NCI-H1930 (cell line): ENCODE data around the gene TP53.
A peak's percentile ranks its signal among the peaks of the same experiment; 100 is the strongest.
"Not testable (repeated sequence)": the region's sequence is repeated elsewhere in the genome, so short reads cannot be mapped to it uniquely, and the experiment has no call there.

Source experiments
- DNase-seq, 2 experiments: peaks; one replicate each; lab custom pipeline; 2025; lab: John Stamatoyannopoulos, UW

The TP53 gene

DNA sequence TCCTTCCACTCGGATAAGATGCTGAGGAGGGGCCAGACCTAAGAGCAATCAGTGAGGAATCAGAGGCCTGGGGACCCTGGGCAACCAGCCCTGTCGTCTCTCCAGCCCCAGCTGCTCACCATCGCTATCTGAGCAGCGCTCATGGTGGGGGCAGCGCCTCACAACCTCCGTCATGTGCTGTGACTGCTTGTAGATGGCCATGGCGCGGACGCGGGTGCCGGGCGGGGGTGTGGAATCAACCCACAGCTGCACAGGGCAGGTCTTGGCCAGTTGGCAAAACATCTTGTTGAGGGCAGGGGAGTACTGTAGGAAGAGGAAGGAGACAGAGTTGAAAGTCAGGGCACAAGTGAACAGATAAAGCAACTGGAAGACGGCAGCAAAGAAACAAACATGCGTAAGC lies 12.4 kb downstream of the TP53 start:
- DNase-seq: no peak

GRCh38 chr17:7673239-7673638 lies 14.1 kb downstream of the TP53 start:
- no peak for DNase-seq

- DNase-seq: no peak
Observed at GRCh38 chr17:7668482-7668881, 18.8 kb downstream of the TP53 start.

GRCh38 chr17:7667656-7668406 lies 19.5 kb downstream of the TP53 start:
- no peak for DNase-seq

DNA sequence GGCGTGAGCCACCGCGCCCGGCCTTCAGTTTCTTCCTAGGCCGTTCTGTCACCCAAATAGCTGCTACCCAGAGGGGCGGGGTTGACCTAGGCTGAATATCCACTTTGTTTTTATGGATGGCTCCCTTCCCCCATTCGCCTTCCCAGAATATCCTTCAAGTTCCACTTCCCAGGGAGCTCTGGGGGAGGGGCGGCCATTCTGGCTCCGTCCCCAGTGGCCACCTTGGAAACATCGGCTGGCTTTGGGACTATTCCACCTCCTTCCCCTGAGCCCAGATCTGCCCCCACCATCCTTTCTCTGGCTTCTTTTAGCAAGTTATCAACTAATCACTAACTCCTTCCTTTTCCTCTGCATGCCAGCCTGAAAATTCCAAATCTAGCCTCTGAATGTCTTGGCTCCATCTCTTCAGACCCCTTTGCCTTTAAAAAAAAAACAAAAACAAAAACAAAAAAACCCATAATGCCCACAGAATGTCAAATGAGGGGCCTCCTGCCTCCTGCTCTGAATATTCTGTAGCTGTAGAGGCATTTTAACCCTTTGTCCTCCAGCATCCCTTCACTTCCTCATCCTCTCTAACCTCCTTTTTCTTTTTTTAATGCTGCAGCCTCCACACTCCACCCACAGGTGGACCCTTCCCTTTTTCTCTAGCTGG lies 30.2 kb downstream of the TP53 start:
- no peak for DNase-seq

DNA sequence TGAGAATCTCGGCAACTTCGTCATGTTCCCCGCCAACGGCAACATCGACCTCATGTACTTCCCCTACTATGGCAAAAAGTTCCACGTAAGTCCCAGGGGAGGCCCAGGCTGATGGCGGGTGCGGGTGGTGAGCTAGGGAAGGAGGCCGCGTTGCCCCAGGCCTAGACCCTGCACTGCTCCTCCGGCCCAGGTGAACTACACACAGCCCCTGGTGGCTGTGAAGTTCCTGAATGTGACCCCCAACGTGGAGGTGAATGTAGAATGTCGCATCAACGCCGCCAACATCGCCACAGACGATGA lies 31.8 kb downstream of the TP53 start:
- no peak for DNase-seq

- no peak for DNase-seq
Observed at GRCh38 chr17:7654832-7655540, 32.3 kb downstream of the TP53 start.

GRCh38 chr17:7652388-7653356 lies 34.6 kb downstream of the TP53 start:
- DNase-seq: no peak

DNA sequence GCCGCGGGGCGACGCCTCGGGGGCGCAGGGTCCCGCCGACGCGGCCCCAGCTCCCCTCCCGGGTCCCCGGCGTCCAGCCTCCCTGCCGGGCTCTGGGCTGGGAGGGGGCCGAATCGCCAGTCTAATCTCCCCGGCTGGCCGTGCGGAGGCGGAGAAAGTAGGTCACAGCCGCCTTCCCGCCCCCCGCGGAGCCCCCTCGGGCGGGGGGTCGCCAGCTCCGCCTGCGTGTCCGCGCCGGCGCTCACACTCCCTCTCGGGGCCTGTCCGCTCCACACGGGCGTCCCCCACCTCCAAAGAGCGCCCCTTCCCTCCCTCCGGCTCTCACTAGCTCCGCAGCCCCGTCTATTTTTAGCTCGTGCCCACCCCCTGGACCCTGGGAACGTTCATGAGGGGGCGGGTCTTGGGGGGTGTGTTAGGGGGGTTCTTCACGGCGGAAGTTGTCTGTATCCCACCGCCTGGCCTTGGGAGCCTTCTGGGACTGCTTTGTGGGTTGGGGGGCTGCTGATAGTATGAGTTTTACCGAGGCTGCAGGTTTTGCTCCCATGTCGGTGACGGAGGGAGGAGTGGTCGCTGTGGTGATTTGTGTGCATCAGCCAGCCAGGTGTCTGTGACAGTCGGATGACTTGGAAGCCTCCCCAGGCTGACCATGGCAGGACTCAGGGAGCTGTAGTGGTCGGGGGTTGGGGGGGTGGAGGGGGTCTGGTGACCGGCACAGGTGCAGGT lies 35.5 kb downstream of the TP53 start:
- DNase-seq: no peak

DNA sequence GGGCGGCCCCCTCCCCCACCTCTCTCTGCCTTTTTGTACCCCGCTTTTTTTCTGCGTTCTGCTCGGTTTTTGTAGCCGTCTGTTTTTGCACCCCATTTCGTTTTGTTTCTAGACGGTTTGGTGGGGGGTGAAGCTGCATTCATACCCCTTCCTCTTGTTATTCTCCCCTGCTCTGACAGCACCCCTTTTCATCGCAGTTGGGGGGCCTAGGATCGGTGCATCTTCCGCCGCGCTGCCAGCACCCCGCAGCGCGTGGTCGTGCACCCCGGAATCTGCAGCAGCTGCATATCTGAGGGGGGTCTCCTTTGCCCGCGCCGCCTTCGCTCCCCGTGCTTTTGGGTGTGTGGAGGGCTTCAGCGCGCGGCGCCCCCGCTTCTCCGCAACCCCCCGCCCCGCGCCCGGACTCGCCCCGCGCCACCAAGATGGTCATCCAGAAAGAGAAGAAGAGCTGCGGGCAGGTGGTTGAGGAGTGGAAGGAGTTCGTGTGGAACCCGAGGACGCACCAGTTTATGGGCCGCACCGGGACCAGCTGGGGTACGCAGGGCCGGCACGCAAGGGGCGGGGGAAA lies 36.1 kb downstream of the TP53 start:
- DNase-seq: no peak

- DNase-seq: peak in 1 of 2 experiments; percentile 32
Observed at GRCh38 chr17:7650509-7651096, 36.7 kb downstream of the TP53 start, which contains the start of gene ATP1B2. TSS of gene ATP1B2 (plus strand) at chr17:7650926. CDS start at chr17:7651519, 593 bp downstream.

DNA sequence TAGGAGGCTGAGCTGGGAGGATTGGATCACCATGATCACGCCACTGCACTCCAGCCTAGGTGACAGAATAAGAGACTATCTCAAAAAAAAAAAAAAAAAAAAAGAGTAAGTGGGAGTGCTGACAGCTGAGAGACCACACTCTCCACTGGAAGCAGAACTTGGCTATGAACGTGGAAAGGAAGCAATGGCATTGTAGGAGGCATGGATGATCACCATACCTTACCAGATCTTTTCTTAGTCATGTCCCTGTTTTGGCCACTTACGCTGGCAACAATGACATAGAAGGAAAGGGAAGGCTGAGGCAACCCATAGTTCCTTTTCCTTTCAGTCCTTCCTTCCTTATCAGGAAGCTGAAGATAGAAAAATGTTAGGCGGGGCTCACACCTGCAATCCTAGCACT lies 40.3 kb downstream of the TP53 start:
- no peak for DNase-seq

GRCh38 chr17:7646457-7646856 lies 40.8 kb downstream of the TP53 start:
- DNase-seq: no peak

GRCh38 chr17:7644775-7645174 lies 42.5 kb downstream of the TP53 start:
- no peak for DNase-seq

GRCh38 chr17:7641635-7642034 lies 45.7 kb downstream of the TP53 start:
- DNase-seq: not testable (repeated sequence)

- DNase-seq: no peak
Observed at GRCh38 chr17:7640783-7641182, 46.5 kb downstream of the TP53 start.

DNA sequence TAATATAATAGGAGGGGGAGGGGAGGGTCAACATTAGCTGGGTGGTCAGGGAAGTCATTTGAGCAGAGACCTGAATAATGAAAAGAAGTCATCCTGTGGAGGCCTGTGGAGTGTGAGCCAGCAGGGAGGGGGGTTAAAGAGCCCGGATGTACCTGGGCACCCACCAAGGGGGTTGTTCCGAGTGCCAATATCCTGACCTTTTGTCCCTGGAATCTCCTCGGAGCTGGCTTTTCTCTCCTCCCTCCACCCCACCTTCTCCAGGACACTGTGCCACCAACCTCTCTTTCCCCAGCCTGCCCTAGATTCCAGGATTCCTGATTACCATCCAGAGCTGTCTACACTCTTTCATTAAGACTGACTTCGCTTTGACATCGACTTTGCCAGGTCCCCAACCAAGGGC lies 51.1 kb downstream of the TP53 start:
- DNase-seq: no peak

GRCh38 chr17:7634384-7634783 lies 52.9 kb downstream of the TP53 start:
- DNase-seq: peak; percentile 35 to 41

DNA sequence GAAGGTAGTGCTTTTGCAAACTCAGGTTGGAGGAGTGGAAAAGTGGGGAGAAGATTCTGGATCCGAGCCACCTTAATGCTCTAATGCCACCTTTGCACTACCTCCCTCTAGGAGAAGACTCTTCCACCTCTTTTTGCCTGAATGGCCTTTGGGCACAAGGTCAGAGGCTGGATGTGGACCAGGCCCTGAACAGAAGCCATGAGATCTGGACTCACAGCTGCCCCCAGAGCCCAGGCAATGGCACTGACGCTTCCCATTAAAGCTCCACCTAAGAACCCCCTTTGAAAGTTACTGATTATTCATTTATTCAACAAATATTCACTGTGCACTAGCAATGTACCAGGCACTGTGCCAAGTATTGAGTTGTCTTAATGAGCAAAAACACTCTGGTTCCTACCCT lies 54.2 kb downstream of the TP53 start:
- no peak for DNase-seq

DNA sequence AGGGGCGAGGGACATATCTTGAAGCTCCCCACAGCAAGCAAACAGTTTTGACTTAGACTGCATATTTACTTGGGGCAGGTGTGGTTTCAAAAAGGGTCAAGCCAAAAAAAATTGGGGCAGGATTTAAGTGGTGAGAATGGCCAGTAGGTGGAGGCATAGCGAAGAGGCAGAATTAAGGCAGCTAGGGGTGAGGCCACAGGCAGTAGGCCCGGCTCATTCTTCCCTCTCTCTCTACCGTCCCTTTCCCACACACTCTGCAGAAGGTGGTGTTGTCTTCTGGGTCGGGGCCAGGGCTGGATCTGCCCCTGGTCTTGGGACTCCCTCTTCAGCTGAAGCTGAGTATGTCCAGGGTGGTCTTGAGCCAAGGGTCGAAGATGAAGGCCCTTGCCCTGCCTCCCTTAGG lies 54.8 kb downstream of the TP53 start:
- DNase-seq: no peak
